GM12875 (cell line): ENCODE data around the gene ZYX.

Source experiments
- H3K4me3 ChIP-seq: one replicate; pipeline ENCODE4 v1.5.1; 2011; ENCODE audit warnings: low read depth, low read length, control low read depth
- CTCF ChIP-seq: IDR thresholded peaks from 2 replicates; pipeline ENCODE4 v1.5.1; 2011; ENCODE audit warnings: low read depth, mild to moderate bottlenecking, control low read depth, inconsistent platforms, low read length, moderate library complexity, borderline replicate concordance; ENCODE audit not compliant: insufficient read depth

The ZYX gene

GRCh38 chr7:143363016-143363937 lies 17.9 kb upstream of the ZYX start:
- TF ChIP-seq CTCF: no peak
- H3K4me3 ChIP-seq: no peak overlapping the region

GRCh38 chr7:143367972-143368371 lies 13.2 kb upstream of the ZYX start:
- TF ChIP-seq CTCF: no peak
- H3K4me3 ChIP-seq: no peak overlapping the region

- TF ChIP-seq CTCF: no peak
- H3K4me3 ChIP-seq: no peak overlapping the region
Observed at GRCh38 chr7:143368387-143368786, 12.8 kb upstream of the ZYX start.

- H3K4me3 ChIP-seq: no peak overlapping the region
- no peak for TF ChIP-seq CTCF
Observed at GRCh38 chr7:143369678-143370651, 11.2 kb upstream of the ZYX start.

GRCh38 chr7:143372070-143372469 lies 9.1 kb upstream of the ZYX start:
- no peak for TF ChIP-seq CTCF
- no peak overlapping the region for H3K4me3 ChIP-seq

GRCh38 chr7:143373255-143373794 lies 7.8 kb upstream of the ZYX start:
- no peak overlapping the region for H3K4me3 ChIP-seq
- no peak for TF ChIP-seq CTCF
